Activated CD4-positive, alpha-beta T cell treated with anti-CD3 and anti-CD28 coated beads, Interleukin-2, amount 50 U/mL, for 48 hours (primary cell): ENCODE measurements around the gene TMEM273.

Experiments used
- DNase-seq, 2 experiments: peaks; one replicate each; pipeline ENCODE4 v3.0.0-alpha.2; 2020

TMEM273 gene

GRCh38 chr10:49187950-49188761, at the start of gene TMEM273:
Gene TMEM273 (minus strand): TSS chr10:49188391. CDS start chr10:49188336, 55 bp downstream.
- peak in 1 of 2 experiments; percentile 57 for DNase-seq

- DNase-seq: no peak
These were observed 49.8 kb upstream of the TMEM273 start for GRCh38 chr10:49237985-49238384.

- no peak for DNase-seq
These were observed 47.2 kb upstream of the TMEM273 start for GRCh38 chr10:49235392-49235791.

GRCh38 chr10:49231086-49231820, 43.1 kb upstream of the TMEM273 start:
- DNase-seq: no peak

- no peak for DNase-seq
These were observed 41.8 kb upstream of the TMEM273 start for GRCh38 chr10:49230004-49230403.

- no peak for DNase-seq
These were observed 40.5 kb upstream of the TMEM273 start for GRCh38 chr10:49228677-49229076.

- no peak for DNase-seq
These were observed 39.2 kb upstream of the TMEM273 start for GRCh38 chr10:49227406-49227805.

GRCh38 chr10:49226594-49226993, 38.4 kb upstream of the TMEM273 start:
- DNase-seq: no peak

- DNase-seq: no peak
These were observed 37.2 kb upstream of the TMEM273 start for GRCh38 chr10:49225218-49225876.

- no peak for DNase-seq
These were observed 35.0 kb upstream of the TMEM273 start for GRCh38 chr10:49223205-49223604.

- no peak for DNase-seq
These were observed 34.0 kb upstream of the TMEM273 start for GRCh38 chr10:49222170-49222569.

GRCh38 chr10:49220679-49221078, 32.5 kb upstream of the TMEM273 start:
- no peak for DNase-seq

GRCh38 chr10:49220031-49220430, 31.8 kb upstream of the TMEM273 start:
- DNase-seq: no peak

GRCh38 chr10:49219248-49219647, 31.1 kb upstream of the TMEM273 start:
- no peak for DNase-seq

GRCh38 chr10:49218480-49218879, 30.3 kb upstream of the TMEM273 start:
- DNase-seq: no peak

GRCh38 chr10:49217645-49218044, 29.5 kb upstream of the TMEM273 start:
- no peak for DNase-seq

GRCh38 chr10:49213211-49213610, 25.0 kb upstream of the TMEM273 start:
- no peak for DNase-seq

GRCh38 chr10:49212783-49213182, 24.6 kb upstream of the TMEM273 start:
- DNase-seq: no peak

GRCh38 chr10:49212076-49212475, 23.9 kb upstream of the TMEM273 start:
- no peak for DNase-seq

GRCh38 chr10:49208996-49209395, 20.8 kb upstream of the TMEM273 start:
- no peak for DNase-seq

GRCh38 chr10:49207936-49208487, 19.8 kb upstream of the TMEM273 start:
- no peak for DNase-seq

- no peak for DNase-seq
These were observed 18.9 kb upstream of the TMEM273 start for GRCh38 chr10:49207113-49207512.

GRCh38 chr10:49205206-49205605, 17.0 kb upstream of the TMEM273 start:
- no peak for DNase-seq
